Stimulated activated naive CD8-positive, alpha-beta T cell treated with anti-CD3 and anti-CD28 coated beads, Interleukin-15, Interleukin-2, amounts not matched to agents 100 U/mL and 50 U/mL, for 24 hours (primary cell): ENCODE data around the gene CNKSR3.
"Not testable (repeated sequence)": the region's sequence is repeated elsewhere in the genome, so short reads cannot be mapped to it uniquely, and the experiment has no call there.

ENCODE experiments used
- ATAC-seq: fragments of 150-1000 bp; cut with Tn5 transposase; one replicate; pipeline ENCODE4 v1.10.0; 2021
- DNase-seq: peaks from one replicate; pipeline ENCODE4 v3.0.0; 2021

The CNKSR3 gene

GRCh38 chr6:154528310-154528915 is 17.9 kb upstream of the CNKSR3 start:
- ATAC-seq (no peak), DNase-seq (no peak)

- ATAC-seq: no peak
These were observed 16.5 kb upstream of the CNKSR3 start for GRCh38 chr6:154526996-154527395.

GRCh38 chr6:154522576-154522975 is 12.1 kb upstream of the CNKSR3 start:
- ATAC-seq: no peak
- no peak for DNase-seq

More at GRCh38 chr6:154526996-154527395, 16.5 kb upstream of the CNKSR3 start:
- no peak for DNase-seq

- DNase-seq: no peak
These were observed 10.9 kb upstream of the CNKSR3 start for GRCh38 chr6:154521412-154521811.

GRCh38 chr6:154520280-154520679 is 9.8 kb upstream of the CNKSR3 start:
- no peak for ATAC-seq
- DNase-seq: no peak

More at GRCh38 chr6:154521412-154521811, 10.9 kb upstream of the CNKSR3 start:
- no peak for ATAC-seq

GRCh38 chr6:154518396-154518795 is 7.9 kb upstream of the CNKSR3 start:
- no peak for ATAC-seq
- DNase-seq: no peak

GRCh38 chr6:154516276-154516675 is 5.8 kb upstream of the CNKSR3 start:
- ATAC-seq (no peak), DNase-seq (no peak)

- ATAC-seq (no peak), DNase-seq (no peak)
These were observed 5.3 kb upstream of the CNKSR3 start for GRCh38 chr6:154515826-154516225.

GRCh38 chr6:154515076-154515475 is 4.6 kb upstream of the CNKSR3 start:
- not testable (repeated sequence) for DNase-seq, ATAC-seq

GRCh38 chr6:154514481-154514880 is 4.0 kb upstream of the CNKSR3 start:
- ATAC-seq (no peak), DNase-seq (no peak)

GRCh38 chr6:154513601-154514320 is 3.3 kb upstream of the CNKSR3 start:
- ATAC-seq: no peak
- DNase-seq: no peak

- ATAC-seq: no peak
- no peak for DNase-seq
These were observed 1.7 kb upstream of the CNKSR3 start for GRCh38 chr6:154512201-154512600.

- ATAC-seq: no peak
- DNase-seq: no peak
These were observed 1.3 kb upstream of the CNKSR3 start for GRCh38 chr6:154511791-154512190.

- peak; percentile 14 for ATAC-seq
- DNase-seq: peak; percentile 12
These were observed 903 bp downstream of the CNKSR3 start for GRCh38 chr6:154509421-154510143.

GRCh38 chr6:154508573-154509375 is 1.7 kb downstream of the CNKSR3 start:
- ATAC-seq (no peak), DNase-seq (no peak)

- no peak for DNase-seq
- no peak for ATAC-seq
These were observed 3.2 kb downstream of the CNKSR3 start for GRCh38 chr6:154506991-154507898.

GRCh38 chr6:154506582-154506981 is 3.9 kb downstream of the CNKSR3 start:
- no peak for ATAC-seq

GRCh38 chr6:154506108-154506507 is 4.4 kb downstream of the CNKSR3 start:
- ATAC-seq: no peak
- DNase-seq: no peak

More at GRCh38 chr6:154506582-154506981, 3.9 kb downstream of the CNKSR3 start:
- no peak for DNase-seq

GRCh38 chr6:154504865-154505449 is 5.5 kb downstream of the CNKSR3 start:
- ATAC-seq (no peak), DNase-seq (no peak)

- DNase-seq (no peak), ATAC-seq (no peak)
These were observed 6.4 kb downstream of the CNKSR3 start for GRCh38 chr6:154504102-154504501.

GRCh38 chr6:154503658-154504057 is 6.8 kb downstream of the CNKSR3 start:
- ATAC-seq: no peak
- no peak for DNase-seq
